GM10847 (cell line): Measurements from ENCODE around the gene GTPBP10.

Experiments used
- POLR2A ChIP-seq: IDR thresholded peaks from 2 replicates; pipeline ENCODE4 v1.6.1; 2011; ENCODE audit not compliant: insufficient read length; ENCODE audit errors: extremely low read depth

The GTPBP10 gene

GRCh38 chr7:90407484-90407821 is 60.9 kb downstream of the GTPBP10 start:
- no peak for TF ChIP-seq POLR2A

- no peak for TF ChIP-seq POLR2A
Measured at GRCh38 chr7:90408142-90408541, 61.6 kb downstream of the GTPBP10 start.

GRCh38 chr7:90409667-90410066 is 63.2 kb downstream of the GTPBP10 start:
- no peak for TF ChIP-seq POLR2A

- TF ChIP-seq POLR2A = no peak
Measured at GRCh38 chr7:90411510-90411909, 65.0 kb downstream of the GTPBP10 start.

GRCh38 chr7:90412458-90413184 is 66.1 kb downstream of the GTPBP10 start:
- no peak for TF ChIP-seq POLR2A

GRCh38 chr7:90413185-90413528 is 66.6 kb downstream of the GTPBP10 start:
- no peak for TF ChIP-seq POLR2A

- TF ChIP-seq POLR2A = no peak
Measured at GRCh38 chr7:90421651-90422050, 75.1 kb downstream of the GTPBP10 start.

GRCh38 chr7:90424720-90425119 is 78.2 kb downstream of the GTPBP10 start:
- TF ChIP-seq POLR2A = no peak

- TF ChIP-seq POLR2A = no peak
Measured at GRCh38 chr7:90425376-90425775, 78.9 kb downstream of the GTPBP10 start.

GRCh38 chr7:90430614-90431460 is 84.3 kb downstream of the GTPBP10 start:
- no peak for TF ChIP-seq POLR2A

- TF ChIP-seq POLR2A = no peak
Measured at GRCh38 chr7:90432752-90433151, 86.2 kb downstream of the GTPBP10 start.

- no peak for TF ChIP-seq POLR2A
Measured at GRCh38 chr7:90433221-90433620, 86.7 kb downstream of the GTPBP10 start.
